Hepatocyte (in vitro differentiated cells): ENCODE data around the gene CNOT4.

Experiments
- CTCF ChIP-seq: fragments of 200-600 bp; sonication (generic); IDR thresholded peaks from 2 replicates; pipeline ENCODE4 v1.5.1; 2016; ENCODE audit warnings: antibody characterized with exemption, mild to moderate bottlenecking; ENCODE audit not compliant: poor library complexity
- EZH2 ChIP-seq: fragments of 200-600 bp; sonication (generic); IDR thresholded peaks from 2 replicates; pipeline ENCODE4 v1.6.1; 2016; ENCODE audit warnings: antibody characterized with exemption, mild to moderate bottlenecking, borderline replicate concordance

- no peak for TF ChIP-seq CTCF
- TF ChIP-seq EZH2: no peak
Observed at GRCh38 chr7:135385209-135385608, 124.7 kb downstream of the CNOT4 start.
